HG03469 (cell line): ENCODE data around the gene ELSPBP1.
"Not testable (repeated sequence)": the region's sequence is repeated elsewhere in the genome, so short reads cannot be mapped to it uniquely, and the experiment has no call there.

ENCODE experiments used
- ATAC-seq: cut with Tn5 transposase; IDR thresholded peaks from one replicate; pipeline ENCODE4 v1.9.1; 2021; ENCODE audit warnings: mild to moderate bottlenecking, moderate library complexity, moderate number of reproducible peaks; ENCODE audit not compliant: unreplicated experiment

ELSPBP1 gene

GRCh38 chr19:48041877-48042580, 47.6 kb downstream of the ELSPBP1 start:
- no peak for ATAC-seq

GRCh38 chr19:48043675-48044258, 49.3 kb downstream of the ELSPBP1 start, which contains the start of gene CABP5:
TSS of gene CABP5 (minus strand) at chr19:48044079. CDS start at chr19:48043922, 157 bp downstream.
- no peak for ATAC-seq

GRCh38 chr19:48044561-48044960, 50.1 kb downstream of the ELSPBP1 start:
- no peak for ATAC-seq

GRCh38 chr19:48051335-48052033, 57.1 kb downstream of the ELSPBP1 start:
- ATAC-seq: no peak

GRCh38 chr19:48053076-48053475, 58.6 kb downstream of the ELSPBP1 start:
- ATAC-seq: no peak

- ATAC-seq: no peak
Observed at GRCh38 chr19:48053856-48054255, 59.4 kb downstream of the ELSPBP1 start.

- no peak for ATAC-seq
Observed at GRCh38 chr19:48059331-48059730, 64.9 kb downstream of the ELSPBP1 start.

- no peak for ATAC-seq
Observed at GRCh38 chr19:48060381-48060780, 65.9 kb downstream of the ELSPBP1 start.

GRCh38 chr19:48061401-48062344, 67.2 kb downstream of the ELSPBP1 start:
- no peak for ATAC-seq

- ATAC-seq: no peak
Observed at GRCh38 chr19:48064509-48064908, 70.1 kb downstream of the ELSPBP1 start.

GRCh38 chr19:48069435-48069834, 75.0 kb downstream of the ELSPBP1 start:
- no peak for ATAC-seq

- not testable (repeated sequence) for ATAC-seq
Observed at GRCh38 chr19:48070177-48070769, 75.8 kb downstream of the ELSPBP1 start.
